ACHN (cell line): ENCODE measurements around the gene NLRC5.
A peak's percentile ranks its signal among the peaks of the same experiment; 100 is the strongest.
"Not testable (repeated sequence)": the region's sequence is repeated elsewhere in the genome, so short reads cannot be mapped to it uniquely, and the experiment has no call there.

ENCODE experiments used
- DNase-seq: peaks from one replicate; pipeline ENCODE4 v3.0.0-alpha.2; 2015
- in situ Hi-C: cut with HindIII; loops from 2 replicates; pipeline ENCODE4 v1.10.0; 2017; ENCODE audit warnings: low sequenced_read_pairs, low pct_ligation_motif_present, low pct_unique_long_range_greater_than_20kb

NLRC5 gene

DNA sequence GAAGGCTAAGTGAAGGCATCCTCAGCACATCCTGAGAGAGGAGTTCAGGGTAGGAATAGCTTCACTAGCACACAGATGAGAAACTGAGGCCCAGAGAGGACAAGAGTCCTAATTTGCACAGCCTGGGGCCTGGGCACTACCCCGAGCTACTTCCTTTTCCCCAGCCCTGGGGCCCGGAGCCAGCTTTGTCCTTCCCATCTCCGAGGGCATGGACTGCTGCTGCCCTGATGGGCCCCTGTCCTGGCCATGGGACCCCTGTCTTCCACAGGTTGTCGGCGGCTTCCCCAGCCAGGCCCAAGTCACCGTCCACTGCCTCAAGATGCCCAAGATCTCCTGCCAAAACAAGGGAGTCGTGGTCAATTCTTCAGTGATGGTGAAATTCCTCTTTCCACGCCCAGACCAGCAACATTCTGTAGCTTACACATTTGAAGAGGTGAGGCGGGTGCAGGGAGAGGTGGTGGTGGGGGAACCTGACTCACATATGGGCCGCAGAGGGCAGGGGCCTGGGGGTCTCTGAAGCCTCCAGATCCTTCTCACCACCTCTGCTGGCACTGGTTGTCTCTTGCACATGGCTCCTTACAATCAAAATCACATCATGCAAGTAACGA, 11.4 kb upstream of the NLRC5 start:
- in situ Hi-C loops: no loop called here
- DNase-seq: no peak

DNA sequence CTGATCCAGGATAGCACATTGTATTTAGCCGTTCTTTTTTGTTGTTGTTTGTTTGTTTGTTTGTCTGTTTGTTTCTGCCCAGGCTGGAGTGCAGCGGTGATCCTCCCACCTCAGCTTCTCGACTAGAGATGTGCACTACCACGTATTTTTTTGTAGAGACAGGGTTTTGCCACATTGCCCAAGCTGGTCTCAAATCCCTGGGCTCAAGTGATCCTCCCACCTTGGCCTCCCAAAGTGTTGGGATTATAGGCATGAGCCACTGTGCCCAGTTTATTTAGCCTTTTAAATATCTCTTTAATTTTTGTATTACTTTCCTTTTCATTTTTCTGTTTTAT, 9.2 kb upstream of the NLRC5 start:
- in situ Hi-C loops: no loop called here
- no peak for DNase-seq

DNA sequence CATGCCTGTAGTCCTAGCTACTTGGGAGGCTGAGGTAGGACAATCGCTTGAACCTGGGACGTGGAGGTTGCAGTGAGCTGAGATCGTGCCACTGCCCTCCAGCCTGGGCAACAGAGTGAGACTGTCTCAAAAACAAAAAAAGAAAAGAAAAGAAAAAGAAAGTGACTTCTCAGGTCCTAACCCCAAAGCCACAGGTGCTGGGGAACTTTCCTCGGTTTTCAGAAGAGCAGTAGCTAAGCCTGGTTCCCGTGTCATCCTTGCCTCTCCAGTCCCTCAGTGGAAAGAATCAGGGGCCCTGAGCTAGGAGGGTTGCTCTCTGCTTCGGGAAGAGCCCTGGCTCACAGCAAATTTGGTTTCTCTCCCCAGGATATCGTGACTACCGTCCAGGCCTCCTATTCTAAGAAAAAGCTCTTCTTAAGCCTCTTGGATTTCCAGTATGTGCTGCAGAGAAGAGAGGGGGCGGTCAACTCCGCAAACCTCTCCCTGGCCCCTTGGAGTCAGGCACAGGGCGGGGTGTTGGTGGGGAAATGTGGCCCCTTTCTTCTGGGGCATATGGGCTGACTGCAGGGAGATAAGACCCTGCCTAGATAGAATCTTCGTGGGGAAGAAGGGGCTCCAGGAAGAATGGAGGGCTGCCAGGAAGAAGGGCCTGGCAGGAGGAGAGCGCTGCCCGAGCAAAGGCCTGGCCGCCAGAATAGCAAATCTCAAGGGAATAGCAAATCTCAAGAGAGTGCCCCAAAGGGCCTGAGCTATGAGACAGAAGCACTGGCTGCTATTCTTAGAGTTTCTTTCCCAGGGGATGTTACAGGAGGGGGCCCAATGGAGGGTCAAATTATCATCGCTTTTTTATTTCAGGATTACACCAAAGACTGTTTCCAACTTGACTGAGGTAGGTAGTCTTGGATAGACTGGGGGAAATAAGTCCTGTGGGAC, 8.3 kb upstream of the NLRC5 start:
- in situ Hi-C loops: no loop called here
- no peak for DNase-seq

DNA sequence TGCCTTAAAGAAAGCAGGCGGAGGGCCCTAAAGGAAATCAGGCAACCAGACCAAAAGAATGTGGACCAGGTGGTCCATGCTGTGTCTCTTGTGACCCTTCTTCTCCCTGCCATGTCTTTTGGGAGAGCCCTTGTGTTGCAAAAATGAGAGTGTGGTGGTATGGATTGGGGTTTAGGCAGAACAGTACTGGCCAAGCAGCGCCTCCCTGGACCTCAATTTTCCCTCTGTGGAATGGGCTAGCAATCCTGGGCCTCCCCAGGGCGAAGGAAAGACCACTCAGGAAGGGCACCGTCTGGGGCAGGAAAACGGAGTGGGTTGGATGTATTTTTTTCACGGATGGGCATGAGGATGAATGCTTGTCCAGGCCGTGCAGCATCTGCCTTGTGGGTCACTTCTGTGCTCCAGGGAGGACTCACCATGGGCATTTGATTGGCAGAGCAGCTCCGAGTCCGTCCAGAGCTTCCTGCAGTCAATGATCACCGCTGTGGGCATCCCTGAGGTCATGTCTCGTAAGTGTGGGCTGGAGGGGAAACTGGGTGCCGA, 7.6 kb upstream of the NLRC5 start:
- in situ Hi-C loops: no loop called here
- no peak for DNase-seq

DNA sequence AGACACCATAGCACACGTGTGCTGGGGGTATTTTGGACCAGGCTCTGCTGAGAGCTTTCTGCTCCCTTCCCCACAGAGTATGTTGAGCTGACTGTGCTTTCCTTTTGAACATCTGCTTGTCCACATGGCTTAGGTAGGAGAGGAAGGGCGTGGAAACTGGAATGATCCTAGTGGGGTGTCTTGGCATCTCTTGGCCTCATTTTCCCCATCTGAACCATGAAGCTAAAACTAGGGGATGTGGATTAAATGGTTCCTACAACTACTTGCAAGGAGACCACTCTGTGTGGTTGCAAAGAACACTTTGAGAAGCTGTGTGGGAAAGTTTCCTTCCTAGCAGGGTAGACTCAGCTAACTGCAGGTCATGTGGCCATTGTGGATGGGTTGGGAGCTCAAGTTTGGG, 6.7 kb upstream of the NLRC5 start:
- in situ Hi-C loops: no loop called here
- no peak for DNase-seq

DNA sequence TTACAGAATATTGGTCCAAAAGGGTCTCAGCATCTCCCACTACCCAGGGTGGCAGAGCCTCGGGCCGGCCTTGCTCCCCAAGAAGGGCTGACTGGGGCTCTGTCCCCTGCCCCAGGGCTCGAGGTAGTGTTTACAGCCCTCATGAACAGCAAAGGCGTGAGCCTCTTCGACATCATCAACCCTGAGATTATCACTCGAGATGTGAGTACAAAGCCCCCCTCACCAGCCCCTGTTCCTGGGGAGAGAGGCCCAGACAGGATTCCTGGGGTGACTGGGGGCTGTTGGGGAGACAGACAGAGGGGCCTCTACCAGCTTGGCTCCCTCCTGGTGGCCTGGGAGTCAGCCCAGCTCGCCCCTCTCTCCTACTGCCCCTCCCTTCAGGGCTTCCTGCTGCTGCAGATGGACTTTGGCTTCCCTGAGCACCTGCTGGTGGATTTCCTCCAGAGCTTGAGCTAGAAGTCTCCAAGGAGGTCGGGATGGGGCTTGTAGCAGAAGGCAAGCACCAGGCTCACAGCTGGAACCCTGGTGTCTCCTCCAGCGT, 6.1 kb upstream of the NLRC5 start:
- no peak for DNase-seq
- in situ Hi-C loops: no loop called here

DNA sequence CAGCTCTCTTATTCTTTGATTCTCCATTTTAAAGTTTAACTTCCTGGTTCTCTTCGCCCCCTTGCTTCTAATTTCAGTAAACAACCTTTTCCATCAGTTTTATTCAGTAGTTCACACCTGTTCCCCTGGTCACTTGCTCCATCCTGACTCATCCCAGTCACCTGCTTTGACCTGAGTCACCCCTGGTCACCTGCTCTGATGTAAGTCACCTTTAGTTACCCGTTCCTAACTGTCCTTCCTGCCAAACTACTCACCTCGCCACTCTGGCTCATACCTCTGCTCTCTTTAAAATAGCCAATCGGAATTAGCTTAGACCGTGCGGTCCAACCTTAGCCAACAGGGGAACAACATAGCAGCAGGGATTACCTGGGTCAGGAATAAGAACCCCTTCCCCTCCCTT, 4.7 kb upstream of the NLRC5 start:
- in situ Hi-C loops: no loop called here
- DNase-seq: no peak

DNA sequence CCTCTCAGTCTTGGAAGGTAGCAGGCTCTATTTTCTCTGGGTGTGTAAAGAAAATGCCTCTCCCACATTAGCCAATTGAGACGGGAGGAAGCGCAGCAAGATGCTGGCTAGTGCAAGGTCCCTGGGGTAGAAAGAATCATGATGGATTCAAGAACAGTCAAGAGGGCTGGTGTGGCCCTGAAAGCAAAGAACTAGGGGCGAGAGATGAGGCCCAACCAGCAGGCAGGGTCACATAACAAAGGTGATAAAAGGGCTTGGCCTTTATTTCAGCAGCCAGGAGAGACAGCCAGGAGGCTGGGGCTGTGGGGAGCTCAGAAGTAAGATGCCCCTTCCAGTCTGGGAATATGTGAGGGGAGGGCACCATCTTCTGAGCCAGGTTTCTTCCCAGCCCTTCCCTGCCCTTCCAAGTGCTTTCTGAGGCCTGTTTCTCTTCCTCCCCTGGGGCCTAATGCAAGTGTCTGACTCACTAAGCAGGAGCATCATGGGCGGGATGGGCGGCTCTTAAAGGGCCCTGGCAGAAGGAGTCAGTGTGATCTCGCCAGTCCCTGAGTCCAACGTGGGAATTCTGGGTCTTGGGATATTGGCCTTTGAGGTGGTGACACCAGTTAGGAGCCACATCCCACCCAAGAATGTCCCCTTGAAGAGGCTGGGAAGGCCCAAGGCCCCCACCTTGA, 3.9 kb upstream of the NLRC5 start:
- in situ Hi-C loops: no loop called here
- peak; percentile 89 for DNase-seq

DNA sequence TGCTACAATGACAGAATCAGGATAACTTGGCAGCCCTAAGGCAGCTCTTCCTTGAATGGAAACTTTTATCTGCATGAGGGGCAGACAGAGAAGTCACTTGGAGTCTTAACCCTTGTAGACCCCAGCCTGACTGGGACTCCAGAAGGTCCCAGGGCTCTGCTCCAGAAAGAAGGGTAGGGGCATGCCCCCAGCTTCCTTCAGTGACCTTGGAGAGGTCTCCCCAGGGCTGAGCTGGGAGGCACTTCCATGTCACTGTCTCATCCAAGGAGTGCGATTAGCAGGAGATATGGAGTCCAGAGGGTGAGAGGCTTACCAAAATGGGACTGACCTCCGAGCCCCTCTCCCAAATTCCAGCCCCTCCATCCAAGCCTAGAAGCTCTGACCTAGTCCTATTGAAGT, 3.4 kb upstream of the NLRC5 start:
- in situ Hi-C loops: no loop called here
- no peak for DNase-seq

DNA sequence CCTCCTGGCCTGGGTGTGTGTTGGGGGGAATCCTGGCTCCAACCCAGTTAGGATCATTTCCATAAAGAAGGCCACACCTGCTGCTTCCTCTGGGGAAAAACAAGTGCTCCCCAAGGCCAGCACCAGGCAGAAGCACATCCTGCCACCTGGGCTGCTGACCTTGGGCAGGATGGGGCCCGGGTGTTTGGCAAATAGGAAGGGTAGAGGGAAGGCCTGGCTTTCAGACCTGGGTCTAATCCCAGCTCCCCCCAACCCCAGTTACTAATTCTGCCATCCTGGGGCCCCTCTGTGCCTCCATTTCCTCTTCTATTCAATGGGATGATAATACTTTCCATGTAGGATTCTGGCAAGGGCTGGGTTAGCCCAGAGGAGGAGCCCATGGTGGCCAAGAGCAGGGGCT, 3.0 kb upstream of the NLRC5 start:
- no peak for DNase-seq
- in situ Hi-C loops: no loop called here

DNA sequence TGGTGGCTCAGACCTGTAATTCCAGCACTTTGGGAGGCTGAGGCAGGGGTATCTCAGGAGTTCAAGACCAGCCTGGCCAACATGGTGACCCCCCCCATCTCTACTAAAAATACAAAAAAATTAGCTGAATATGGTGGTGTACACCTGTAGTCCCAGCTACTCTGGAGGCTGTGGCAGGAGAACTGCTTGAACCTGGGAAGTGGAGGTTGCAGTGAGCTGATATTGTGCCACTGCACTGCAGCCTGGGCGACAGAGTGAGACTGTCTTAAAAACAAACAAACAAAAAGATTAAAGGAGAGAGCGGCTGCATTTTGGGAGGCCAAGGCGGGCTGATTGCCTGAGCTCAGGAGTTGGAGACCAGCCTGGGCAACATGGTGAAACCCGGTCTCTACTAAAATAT, 2.4 kb upstream of the NLRC5 start:
- in situ Hi-C loops, DNase-seq: not testable (repeated sequence)

DNA sequence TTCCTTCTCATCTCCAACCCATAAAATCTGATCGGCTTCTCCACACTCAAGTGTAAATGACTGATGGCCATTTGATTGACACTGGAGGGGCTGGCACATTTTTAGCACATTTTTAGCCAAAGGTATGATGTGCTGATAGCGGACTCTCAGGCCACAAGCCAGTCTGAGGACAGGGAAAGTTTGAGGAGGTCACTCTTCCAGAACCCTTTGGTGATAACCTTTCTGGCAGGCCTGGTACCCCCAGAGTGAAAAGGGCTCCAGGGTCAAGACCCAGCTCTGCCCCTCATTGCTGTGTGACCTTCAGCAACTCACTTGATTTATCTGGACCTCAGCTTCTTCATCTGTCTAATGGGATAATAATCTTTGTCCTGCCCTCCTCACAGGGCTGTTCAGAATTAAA, 1.7 kb upstream of the NLRC5 start:
- in situ Hi-C loops: no loop called here
- DNase-seq: no peak

DNA sequence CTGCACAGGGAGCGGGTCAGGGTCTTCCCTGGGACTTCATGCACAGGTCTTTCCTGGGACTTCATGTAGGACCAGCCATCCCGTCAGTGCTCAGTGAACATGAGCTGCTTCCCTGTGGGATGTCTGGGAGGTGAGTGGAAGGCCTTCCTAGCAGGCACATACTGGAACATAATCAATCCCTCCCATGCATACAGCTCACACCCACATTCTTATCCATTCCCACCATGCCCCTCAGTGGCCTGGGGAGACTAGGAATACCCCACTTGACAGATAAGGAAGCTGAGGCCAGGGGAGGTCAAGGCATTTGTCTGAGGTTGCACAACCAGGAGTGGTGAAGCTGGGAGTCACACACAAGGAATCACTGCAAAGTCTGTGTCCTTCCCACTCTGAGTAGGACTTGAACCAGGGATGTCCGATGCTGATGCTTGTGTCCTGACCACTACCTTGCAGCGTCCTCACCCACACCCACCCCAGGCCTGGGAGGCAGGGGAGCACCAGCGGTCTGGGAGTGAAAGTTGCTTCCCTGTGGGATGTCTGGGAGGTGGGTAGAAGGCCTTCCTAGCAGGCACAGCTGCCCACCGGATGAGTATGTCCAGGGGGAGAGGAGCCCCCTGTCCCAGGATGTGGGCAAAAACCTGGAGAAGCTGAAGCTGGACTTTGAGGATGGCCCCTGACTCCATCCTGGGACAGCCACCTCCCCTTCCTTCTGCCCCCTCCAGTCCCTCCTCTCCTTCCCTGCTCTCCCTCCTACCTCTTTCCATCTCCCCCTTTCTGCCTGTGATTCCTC, 1.0 kb upstream of the NLRC5 start:
- in situ Hi-C loops: no loop called here
- DNase-seq: no peak

DNA sequence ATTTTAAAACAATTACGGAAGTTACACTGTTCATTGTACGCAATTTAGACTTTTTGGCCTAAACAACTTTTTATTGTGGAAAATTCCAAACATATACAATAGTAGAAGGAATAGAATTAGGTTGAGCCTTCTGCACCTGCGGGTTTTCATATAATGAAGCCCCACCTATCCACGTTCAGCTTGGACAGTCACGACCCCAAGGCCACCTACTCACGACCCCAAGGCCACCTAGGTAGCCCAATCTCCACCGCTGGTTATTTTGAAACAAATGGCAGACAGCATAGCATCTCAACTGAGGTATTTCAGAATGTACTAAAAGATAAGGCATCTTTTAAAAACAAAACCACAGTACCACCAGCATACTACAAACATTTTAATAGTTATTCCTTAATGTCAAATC, 631 bp downstream of the NLRC5 start:
- DNase-seq: no peak
- in situ Hi-C loops: no loop called here

DNA sequence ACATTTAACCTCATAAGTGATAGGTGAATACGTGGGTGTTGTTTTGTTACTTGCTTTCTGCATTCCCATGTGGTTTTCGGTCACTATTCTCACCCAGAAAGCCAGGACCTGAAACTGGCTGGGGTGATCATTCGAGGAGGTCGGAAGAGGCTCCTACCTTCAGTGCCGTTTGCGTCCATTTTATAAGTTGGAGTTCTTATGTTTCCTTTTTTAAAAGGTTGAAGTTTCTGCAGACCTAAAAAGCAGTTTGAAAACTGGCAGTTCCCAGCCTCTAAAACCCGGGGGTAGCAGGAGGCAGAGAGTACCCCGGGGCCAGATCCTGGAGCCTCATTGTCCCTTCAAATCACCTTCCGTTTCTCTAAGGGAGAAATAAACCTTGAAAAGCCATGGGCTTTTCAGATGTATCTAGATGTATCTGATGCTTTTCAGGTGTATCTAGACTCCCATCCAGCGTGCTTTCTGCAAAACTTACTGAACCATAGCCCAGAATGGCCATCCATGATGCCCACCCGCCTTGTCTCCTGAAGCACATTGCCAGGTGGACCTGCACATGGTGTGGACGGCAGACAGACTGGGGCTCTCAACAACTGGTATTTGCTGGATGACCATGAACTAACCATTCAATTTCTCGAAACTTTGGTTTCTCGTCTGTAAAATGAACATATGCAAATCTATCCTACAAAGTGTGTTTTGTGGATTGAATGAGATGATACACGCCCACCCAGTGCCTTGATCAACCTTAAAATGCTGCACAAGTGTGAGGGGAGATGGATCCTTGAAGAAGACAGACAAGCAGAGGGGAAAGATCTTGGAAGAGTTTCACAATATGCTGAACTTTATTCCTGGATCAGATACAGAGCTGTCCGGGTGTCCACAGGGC, 1.3 kb downstream of the NLRC5 start:
- in situ Hi-C loops: no loop called here
- no peak for DNase-seq

DNA sequence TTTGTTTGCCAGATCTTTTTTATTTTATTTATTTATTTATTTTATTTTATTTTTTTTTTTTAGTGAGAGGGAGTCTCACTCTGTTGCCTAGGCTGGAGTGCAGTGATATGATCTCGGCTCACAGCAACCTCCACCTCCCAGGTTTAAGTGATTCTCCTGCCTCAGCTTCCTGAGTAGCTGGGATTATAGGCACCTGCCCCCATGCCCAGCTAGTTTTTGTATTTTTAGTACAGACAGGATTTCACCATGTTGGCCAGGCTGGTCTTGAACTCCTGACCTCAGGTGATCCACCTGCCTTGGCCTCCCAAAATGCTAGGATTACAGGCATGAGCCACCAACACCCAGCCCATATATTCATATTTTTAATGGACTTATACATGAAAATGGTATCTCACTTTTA, 3.1 kb downstream of the NLRC5 start:
- DNase-seq, in situ Hi-C loops: not testable (repeated sequence)

DNA sequence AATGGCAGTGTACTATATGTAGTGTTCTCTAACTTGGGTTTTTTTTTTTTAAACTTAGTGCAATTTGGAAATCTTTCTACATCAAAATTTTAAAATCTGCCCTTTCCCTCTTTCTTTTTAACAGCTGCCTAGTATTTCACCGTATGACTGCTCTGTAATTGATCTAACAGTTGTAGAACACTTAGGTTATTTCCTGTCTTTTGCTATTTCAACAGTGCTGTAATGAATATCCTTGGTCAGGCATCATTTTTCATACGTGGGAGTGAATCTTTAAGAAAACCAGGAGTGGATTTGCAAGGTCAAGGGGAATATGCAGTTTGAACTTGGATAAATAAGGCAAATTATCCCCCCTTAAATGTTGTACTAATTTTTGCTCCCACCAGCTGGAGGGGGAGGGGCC, 3.8 kb downstream of the NLRC5 start:
- no peak for DNase-seq
- in situ Hi-C loops: no loop called here

DNA sequence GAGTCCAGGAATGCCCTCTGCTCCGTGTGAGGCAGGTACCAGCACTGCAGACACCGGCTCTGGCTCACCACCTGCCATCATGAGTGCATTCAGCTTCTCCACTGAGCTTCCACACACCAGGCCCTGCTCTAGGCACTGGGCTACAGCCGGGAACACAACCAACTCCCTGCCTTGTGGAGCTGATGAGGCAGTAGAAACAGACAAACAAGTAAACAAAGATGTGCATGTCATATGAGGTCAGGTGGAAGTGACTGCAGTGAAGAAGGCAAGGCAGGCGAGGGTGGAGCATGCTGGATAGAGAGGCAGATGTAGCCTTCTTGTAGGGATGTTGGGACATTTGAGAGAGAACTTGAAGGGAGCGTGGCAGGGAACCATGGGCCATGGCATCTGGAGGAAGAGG, 5.0 kb downstream of the NLRC5 start:
- DNase-seq: no peak
- in situ Hi-C loops: no loop called here
